RWPE1 (cell line): ENCODE data around the gene DNAJC11.

Source experiments
- CTCF ChIA-PET: fragments of 350-600 bp; sonication (Branson Sonifier 250); formaldehyde crosslinking; extraction: SDS; loops from one replicate; lab custom pipeline; 2021; lab: Yijun Ruan, JAX
- POLR2A ChIA-PET: fragments of 400-600 bp; formaldehyde crosslinking; extraction: SDS; loops from one replicate; lab custom pipeline; 2020; ENCODE audit warnings: antibody characterized with exemption; ENCODE audit not compliant: low non-redundant PET; lab: Yijun Ruan, JAX
- DNase-seq: peaks from one replicate; pipeline ENCODE4 v3.0.0; 2012; ENCODE audit warnings: low spot score
- H3K27ac ChIP-seq: fragments of 450-650 bp; 2 replicates; pipeline ENCODE4 v1.5.1; 2017
- TF ChIP-seq, protein P1 (sequence below): fragments of 450-650 bp; conservative IDR thresholded peaks from 2 replicates; pipeline ENCODE4 v1.5.1; 2017; ENCODE audit warnings: low read depth, mild to moderate bottlenecking

Gene DNAJC11

DNA sequence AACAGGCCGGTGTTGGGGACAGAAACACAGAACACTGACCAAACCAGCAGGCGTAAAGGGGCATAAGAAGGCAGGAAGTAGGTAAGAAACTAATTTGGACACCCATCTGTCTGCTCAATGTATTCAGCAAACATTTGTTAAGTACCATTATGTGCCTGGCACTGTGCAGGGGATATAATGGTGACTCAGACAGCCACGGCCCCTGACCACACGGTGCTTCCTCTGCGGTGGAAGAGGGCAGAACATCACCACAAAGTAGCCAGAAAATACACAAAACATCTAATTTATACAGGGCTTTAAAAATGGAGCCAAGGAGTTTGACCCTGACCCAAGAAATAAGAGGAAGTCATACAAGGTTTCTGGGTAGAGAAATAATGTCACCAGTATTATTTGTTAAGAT, 12.9 kb downstream of the DNAJC11 start:
- no peak overlapping the region for H3K27ac ChIP-seq
- no peak for DNase-seq
- TF ChIP-seq, protein P1, sequence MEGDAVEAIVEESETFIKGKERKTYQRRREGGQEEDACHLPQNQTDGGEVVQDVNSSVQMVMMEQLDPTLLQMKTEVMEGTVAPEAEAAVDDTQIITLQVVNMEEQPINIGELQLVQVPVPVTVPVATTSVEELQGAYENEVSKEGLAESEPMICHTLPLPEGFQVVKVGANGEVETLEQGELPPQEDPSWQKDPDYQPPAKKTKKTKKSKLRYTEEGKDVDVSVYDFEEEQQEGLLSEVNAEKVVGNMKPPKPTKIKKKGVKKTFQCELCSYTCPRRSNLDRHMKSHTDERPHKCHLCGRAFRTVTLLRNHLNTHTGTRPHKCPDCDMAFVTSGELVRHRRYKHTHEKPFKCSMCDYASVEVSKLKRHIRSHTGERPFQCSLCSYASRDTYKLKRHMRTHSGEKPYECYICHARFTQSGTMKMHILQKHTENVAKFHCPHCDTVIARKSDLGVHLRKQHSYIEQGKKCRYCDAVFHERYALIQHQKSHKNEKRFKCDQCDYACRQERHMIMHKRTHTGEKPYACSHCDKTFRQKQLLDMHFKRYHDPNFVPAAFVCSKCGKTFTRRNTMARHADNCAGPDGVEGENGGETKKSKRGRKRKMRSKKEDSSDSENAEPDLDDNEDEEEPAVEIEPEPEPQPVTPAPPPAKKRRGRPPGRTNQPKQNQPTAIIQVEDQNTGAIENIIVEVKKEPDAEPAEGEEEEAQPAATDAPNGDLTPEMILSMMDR: no peak
- ChIA-PET POLR2A (no interaction called here), CTCF (no interaction called here)

DNA sequence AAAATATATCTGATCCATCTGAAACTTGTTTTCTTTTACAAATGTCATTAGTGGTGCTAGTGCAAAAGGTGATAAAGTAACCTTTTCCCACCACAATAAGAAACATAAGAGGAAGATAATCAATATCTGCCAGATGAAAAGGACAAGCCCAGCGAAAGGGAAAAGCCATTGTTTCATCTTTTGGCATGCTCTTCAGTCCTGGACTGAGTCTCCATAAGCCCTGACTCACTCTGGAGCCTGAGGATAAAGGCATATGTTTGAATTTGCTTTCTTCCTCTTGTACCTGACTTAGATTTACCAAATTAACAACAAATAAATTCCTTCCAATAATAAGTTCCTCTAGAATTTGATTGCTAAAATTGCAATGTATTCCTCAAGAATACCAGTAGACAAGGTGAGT, 13.6 kb downstream of the DNAJC11 start:
- DNase-seq: no peak
- ChIA-PET CTCF (interaction anchor here (0.7 to 0.9 kb wide), 2 partner anchors 13 to 202 kb away, joined by 3 to 4 read pairs; partner anchors contain the start of gene DNAJC11), POLR2A (no interaction called here)
- TF ChIP-seq, protein P1: no peak
- no peak overlapping the region for H3K27ac ChIP-seq

DNA sequence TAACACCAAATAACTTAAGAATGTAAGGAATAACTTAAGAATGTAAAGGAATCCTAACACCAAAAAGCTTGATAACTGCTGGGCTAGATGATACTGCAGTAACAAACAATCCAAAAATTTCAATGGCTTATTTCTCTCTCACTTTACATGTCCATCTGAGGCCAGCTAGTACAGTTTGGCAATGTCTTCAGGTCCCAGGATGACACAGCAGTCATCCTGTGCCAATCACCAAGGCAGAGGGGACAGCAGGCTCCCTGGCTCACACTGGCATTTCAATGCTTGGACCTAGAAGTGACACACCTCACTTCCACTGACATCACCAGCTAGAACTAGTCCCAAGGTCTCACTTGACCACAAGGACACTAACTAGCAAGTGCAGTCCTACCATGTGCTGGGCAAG, 15.3 kb downstream of the DNAJC11 start:
- POLR2A ChIA-PET: no interaction called here
- CTCF ChIA-PET: interaction anchor here (0.5 to 1.8 kb wide), 3 partner anchors 15 to 494 kb away, joined by 5 to 7 read pairs (median 6); partner anchors contain the start of gene DNAJC11
- H3K27ac ChIP-seq: no peak overlapping the region
- no peak for DNase-seq
- TF ChIP-seq, protein P1: no peak

DNA sequence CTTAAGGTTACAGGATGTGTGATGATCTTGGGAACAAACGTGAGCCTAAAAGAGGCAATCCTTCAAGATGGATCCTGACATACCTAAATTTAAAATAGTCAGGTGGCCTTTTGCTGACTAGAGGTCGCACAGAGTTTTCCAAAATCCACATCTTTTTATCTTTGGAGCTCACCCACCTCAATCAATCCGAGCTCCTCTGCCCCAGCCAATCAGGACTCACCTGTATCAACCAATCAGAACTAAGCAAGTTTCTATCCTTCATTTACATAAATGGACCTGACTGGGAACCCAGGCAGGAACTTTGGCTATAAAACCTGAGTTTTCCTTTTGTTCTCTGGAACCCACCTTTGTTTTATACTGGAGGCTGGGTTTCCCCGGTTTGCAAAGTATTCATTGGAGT, 16.2 kb downstream of the DNAJC11 start:
- ChIA-PET CTCF (interaction anchor here (0.5 to 1.8 kb wide), 3 partner anchors 12 to 1448 kb away, joined by 3 to 7 read pairs (median 3); partner anchors contain the start of gene DNAJC11), POLR2A (no interaction called here)
- TF ChIP-seq, protein P1: no peak
- H3K27ac ChIP-seq: no peak overlapping the region
- no peak for DNase-seq

DNA sequence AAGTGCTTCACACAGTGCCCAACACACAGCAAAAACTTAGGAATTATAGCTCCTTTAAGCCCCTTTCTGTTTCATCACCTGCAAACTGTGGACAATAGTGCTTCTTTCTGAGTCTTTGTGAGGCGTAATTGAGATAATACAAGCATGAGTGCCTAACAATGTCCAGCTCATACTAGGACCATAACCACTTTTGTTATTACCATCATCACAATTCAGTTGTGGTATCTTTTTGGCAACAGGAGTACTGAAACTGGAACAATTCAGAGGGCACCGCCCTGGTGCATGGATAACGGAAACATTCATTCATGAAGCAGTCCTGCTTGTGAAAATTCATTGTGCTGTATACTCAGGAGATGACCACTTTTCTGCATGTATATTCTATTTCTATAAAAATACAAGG, 18.2 kb downstream of the DNAJC11 start:
- TF ChIP-seq, protein P1: no peak
- no peak for DNase-seq
- H3K27ac ChIP-seq: no peak overlapping the region
- POLR2A ChIA-PET: no interaction called here
- CTCF ChIA-PET: interaction anchor here (0.5 kb wide), 1 partner anchor 45 kb away, joined by 6 read pairs; no protein-coding TSS in a partner anchor

DNA sequence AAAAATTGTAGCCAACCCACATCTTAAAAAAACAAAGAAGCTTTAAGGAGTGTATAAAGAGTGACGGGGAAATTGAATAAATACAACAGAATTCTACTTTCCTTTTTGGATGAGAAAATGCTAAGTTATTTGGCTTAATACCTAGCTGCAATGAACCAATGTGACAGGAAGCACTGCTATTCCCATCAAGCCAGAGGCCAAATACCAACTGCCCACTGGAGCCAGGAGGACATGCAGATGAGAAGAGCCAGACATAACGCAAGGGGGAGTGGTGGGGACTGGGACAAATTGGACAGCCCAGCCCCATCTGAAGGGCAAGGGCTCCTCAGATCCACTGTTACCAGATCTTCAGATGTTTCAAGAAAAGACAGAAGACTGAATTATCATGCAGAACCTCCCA, 25.7 kb downstream of the DNAJC11 start:
- DNase-seq: no peak
- no peak overlapping the region for H3K27ac ChIP-seq
- ChIA-PET CTCF (no interaction called here), POLR2A (no interaction called here)
- TF ChIP-seq, protein P1: no peak
